HG02840 (cell line): Measurements from ENCODE around the gene PITPNM3.

Experiments used
- ATAC-seq: cut with Tn5 transposase; IDR thresholded peaks from one replicate; pipeline ENCODE4 v1.9.1; 2021; ENCODE audit warnings: mild to moderate bottlenecking, moderate library complexity, moderate number of reproducible peaks; ENCODE audit not compliant: unreplicated experiment, low FRiP score

Gene PITPNM3

DNA sequence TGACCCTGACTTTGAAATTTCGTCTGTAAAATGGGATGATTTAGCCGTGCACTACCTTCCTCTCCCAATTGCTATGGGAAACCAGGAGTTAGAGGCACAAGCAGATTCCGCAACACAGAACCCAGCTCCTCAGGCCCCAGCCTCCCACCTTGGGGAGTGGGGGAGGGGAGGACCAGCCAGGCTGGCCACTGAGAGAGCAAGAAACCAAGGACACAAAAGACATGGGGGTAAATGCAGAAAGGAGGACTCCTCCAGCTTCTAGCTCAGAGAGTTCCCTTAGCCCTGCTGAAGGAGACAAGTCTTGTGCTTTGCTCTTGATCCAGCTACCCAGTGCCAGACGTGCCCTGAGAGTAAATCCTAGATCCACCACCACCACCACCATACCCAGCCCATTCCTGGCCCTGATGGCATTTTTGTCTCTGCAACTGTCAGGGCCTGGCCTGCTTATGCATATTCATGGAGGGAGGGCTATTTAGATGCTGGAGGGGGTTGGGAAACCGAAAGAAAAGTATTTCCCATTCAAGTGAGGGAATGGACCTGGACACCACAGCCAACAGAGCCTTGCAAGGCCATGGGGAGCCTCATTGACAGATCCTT lies 25.9 kb downstream of the PITPNM3 start:
- no peak for ATAC-seq

GRCh38 chr17:6528557-6528956 lies 27.8 kb downstream of the PITPNM3 start:
- no peak for ATAC-seq

DNA sequence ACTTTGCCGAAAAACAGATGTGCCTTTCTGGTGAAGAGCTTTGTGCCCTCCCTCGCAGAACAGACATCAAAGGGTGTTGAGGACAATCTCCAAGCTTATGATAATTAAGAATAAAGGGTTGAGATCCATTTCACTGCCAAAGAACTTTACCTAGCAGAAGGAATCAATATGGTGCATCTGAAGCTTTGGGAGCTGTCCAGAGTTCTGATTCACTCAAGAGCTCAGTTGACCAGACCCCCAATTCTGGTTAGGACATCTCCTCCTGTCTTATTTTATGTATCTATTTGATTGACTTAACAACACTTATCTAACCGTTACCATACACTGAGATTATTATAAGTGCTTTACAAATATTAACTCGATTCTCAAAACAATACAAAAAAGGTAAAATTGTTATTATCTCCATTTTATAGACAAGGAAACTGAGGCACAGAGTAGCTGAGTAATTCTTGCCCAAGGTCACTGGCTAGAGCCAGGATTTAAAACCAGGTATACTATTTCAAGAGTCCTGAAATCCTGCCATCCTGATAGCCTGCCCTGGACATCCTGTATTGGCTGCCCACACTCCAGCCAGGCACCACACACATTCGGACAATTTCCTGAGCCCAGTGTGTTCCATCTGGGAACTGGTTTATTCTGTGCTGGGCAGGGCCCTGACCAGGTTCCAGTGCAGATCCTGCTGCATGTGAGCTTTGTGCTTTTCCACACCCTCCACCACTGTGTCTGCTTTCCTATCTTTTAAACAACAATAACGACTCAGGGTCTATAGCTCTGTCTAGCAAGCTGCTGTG lies 29.8 kb downstream of the PITPNM3 start:
- no peak for ATAC-seq

DNA sequence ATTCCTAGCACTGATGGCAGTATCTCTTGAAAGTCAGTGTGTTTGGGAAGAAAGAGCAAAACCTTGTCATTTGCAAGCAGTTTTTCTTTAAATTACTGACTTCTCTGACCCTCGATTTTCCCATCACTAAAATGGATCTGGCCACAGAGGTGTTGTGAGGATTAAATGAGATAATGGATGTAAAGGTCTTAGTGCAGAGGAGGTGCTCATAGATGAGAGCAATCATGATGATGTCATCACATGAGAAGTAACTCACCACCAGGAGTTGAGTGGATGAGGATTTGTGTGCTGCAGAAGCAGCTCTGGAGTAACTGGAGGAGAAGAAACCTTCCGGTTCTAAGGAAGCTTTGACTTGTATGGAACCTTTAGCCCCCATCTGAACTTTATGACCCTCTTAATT lies 30.6 kb downstream of the PITPNM3 start:
- no peak for ATAC-seq

- no peak for ATAC-seq
Observed at GRCh38 chr17:6525141-6525540, 31.2 kb downstream of the PITPNM3 start.

DNA sequence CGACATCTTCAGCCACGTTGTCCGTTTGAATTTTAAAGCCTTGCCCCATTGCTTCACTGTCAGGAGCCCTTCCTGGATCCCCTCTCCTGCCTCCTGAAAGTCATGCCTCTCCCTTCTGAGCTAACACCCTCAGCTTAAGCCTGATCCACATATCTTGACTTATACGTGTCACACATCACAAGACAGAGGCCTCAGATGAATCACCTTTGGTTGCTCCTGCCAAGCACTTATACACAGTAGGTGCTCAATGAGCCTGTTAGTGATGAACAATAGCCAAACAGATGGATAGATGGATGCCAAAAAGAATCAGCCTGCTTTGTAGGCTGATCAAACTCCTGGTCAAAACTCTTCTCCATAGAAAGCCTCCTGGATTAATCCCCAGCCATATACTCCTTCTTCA lies 31.8 kb downstream of the PITPNM3 start:
- ATAC-seq: no peak

DNA sequence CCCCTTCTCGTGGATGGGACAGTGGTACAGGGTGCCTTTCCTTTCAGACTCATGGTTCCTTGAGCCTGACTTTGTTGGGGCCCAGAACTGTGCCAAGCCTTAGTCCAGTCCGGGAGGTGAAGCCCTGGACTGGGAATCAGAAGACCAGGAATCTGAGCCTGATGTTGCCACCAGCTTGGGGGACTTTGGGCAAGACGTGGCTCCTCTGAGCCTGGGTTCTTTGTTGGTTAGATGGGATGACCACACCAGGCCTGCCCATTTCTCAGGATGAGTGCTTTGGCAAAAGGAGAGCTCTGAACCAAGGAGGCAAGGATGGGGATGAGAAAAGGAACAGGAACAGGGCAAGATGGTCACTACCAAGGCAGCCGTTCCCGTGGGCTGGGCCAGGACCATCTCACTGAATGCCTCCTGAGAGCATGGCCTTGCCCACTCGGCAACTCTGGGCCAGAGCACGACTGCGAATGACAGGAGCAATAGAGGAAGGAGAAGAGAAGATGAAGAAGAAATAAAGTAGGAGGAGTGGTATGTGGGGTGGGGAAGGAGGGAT lies 32.5 kb downstream of the PITPNM3 start:
- ATAC-seq: no peak

DNA sequence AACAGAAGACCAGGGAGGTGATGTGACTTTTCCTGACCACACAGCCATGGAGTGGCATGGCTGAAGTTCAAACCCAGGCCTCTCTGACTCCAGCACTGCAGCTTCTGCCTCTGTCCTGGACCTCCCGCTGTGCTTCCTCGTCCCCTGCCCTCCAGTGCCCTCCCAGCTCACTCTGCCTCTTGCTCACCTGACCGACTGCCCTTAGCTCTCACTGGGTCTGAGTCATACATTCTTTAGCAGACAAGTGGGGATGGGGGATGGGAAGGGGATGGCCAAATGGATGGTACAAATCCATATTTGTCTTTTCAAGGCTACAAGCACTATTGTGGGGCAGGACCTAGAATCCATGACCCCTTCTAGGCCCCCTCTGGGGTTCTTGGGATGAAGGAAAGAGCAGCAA lies 33.0 kb downstream of the PITPNM3 start:
- no peak for ATAC-seq

DNA sequence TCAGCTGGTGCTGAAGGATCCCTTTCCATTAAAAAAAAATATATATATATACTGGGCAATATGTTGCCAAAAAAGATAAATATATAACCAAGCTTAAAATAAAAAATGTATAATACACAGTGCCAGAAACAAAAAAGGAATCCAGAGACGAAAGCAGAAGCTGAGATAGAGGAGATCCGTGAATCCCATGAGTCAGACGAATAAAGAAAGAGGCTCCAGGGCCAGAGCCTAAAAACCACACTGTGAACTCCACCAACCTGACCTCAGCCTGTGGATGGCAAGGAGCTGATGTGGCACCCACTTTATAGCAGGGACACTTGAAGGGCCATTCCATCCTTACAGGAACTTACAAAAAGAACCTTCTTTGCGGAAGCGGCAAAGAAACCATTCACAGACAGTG lies 34.8 kb downstream of the PITPNM3 start:
- no peak for ATAC-seq

- no peak for ATAC-seq
Observed at GRCh38 chr17:6517062-6517461, 39.3 kb downstream of the PITPNM3 start.

DNA sequence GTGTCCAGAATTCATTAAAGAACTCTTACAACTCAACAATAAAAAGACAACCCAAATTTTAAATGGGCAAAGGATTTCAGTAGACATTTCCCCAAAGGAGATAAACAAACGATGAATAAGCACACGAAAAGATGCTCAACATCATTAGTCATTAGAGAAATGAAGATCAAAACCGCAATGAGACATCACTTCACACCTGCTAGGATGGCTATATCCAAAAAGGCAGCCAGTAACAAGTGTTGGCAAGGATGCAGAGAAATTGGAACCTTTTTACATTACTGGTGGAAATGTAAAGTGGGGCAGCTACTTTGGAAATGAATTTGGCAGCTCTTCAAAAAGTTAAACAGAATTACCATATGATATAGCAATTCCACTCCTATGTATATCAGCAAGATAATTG lies 42.0 kb downstream of the PITPNM3 start:
- ATAC-seq: no peak

DNA sequence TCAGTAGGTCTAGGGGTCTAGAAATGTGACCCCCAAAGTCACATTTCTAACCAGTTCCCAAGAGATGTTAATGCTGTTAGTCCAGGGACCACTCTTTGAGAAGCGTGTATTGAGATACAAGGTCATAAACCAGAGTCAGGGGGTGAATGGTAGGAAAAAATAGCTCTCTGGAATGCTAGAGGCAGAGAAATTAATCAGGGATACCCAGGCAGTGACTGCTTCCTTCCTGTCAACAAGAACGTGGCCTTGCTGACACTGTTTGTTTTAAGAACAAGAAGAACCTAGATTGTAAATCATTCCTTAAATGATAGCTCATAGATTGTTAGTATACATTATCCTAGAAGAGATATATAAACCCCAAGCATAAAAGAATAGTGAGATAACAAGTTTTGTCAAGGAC lies 43.8 kb downstream of the PITPNM3 start:
- no peak for ATAC-seq

DNA sequence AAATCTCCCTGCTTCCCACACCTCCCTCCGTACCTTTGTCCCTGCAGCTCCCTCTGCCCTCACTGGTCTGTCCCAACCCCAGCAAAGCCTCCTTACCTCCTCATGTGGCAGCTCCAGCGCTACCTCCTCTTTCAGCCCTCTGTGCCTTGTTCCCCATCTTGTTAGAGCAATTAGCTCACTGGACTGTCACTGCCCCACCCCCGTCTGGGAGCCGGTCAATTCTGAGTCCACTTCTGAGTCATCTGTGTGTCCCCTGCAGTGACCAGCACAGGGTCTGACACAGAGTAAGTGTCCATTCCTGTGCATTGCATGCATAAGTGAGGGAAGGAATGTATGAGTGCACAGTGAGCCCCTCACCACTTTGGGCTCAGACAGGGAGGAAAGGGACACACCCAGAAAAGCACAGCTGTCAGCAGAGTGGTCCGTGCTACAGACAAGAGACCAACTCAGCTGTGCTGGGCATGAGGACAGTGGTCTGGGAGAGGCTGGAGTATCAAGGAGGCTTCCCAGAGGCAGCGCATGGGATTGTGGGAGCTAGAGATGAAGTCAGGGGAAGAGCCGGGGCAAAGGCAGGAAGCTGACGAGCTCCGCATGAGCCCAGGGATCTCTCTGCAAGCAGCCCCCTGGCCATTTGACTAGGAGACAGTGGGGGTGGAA lies 45.9 kb downstream of the PITPNM3 start:
- no peak for ATAC-seq

- ATAC-seq: no peak
Observed at GRCh38 chr17:6509921-6510320, 46.4 kb downstream of the PITPNM3 start.

DNA sequence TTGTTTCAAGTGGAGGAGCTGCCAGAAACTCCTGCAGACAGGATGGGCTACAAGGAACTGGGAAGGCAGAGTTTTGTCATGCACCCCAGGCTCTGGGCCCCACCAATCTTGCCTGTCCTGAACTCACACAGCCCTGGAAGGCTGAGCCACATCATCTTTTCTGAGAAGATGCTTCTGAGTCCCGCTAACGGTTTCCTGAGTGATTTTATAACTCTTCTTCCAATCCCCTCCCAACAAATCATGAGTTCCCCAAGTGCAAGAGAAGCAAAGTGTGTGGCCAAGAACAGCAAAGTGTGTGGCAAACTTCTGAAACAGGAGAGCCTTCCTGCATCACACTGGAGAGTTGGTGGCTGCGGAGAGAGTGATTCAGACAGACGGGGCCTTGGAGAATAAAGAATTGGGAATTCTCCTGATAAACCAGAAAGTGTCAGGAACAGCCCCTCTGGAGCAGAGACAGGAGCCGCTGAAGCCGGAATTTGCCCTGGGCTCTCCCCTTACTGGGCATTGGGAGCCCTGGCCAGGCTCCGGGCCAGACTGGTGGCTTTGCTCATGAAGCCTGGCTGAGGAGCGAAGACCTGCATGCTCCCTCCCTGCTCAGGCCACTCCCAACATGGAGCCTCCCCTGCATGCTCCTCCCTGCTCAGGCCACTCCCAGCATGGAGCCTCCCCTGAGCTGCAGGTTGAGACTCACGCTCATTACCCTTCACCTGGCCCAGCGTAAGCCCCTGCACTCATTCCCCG lies 47.2 kb downstream of the PITPNM3 start:
- ATAC-seq: no peak

GRCh38 chr17:6508519-6509030 lies 47.8 kb downstream of the PITPNM3 start:
- ATAC-seq: no peak

GRCh38 chr17:6508016-6508415 lies 48.3 kb downstream of the PITPNM3 start:
- no peak for ATAC-seq

DNA sequence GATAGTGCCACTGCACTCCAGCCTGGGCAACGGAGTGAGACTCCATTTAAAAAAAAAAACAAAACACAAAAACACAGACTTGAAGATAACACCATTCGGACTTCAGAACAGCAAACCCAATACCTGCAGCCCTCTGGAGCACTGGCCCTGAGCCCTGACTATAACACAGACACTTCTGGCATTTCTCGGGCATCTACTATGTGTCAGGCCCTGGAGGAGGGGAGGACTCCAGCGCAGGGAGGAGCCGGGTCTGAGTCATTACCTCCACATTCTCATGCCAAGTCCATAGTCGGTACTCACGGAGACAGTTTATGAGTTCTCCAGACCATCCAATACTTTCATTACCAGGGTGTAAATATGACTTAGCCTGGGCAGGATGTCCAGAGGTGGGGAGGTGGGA lies 48.8 kb downstream of the PITPNM3 start:
- no peak for ATAC-seq

DNA sequence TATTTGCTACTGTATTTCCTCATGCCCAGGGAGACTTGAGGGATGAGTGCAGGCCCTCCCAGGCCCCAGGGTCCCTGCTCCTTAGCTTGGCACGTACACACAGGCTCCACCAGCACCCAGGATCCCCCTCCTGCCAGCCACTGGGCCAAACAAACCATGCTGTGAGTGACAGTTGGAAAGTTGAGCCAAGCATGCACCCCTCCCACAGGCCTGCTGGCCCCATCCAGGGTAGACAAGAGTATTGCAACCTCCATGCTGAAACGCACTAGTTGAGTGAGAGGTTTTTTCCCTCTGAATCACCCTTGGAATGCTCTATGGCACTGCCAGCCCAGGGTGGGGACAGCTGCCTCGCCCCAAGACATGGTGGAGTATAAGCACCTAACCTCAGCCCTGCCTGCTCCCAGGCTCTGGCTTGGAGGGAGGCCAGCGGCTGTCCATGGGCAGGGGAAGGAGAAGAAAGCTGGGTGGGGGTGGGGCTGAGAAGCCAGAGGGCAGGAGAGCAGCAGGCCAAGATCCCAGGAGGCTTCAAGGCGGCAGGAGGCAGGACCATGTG lies 49.6 kb downstream of the PITPNM3 start:
- ATAC-seq: no peak

DNA sequence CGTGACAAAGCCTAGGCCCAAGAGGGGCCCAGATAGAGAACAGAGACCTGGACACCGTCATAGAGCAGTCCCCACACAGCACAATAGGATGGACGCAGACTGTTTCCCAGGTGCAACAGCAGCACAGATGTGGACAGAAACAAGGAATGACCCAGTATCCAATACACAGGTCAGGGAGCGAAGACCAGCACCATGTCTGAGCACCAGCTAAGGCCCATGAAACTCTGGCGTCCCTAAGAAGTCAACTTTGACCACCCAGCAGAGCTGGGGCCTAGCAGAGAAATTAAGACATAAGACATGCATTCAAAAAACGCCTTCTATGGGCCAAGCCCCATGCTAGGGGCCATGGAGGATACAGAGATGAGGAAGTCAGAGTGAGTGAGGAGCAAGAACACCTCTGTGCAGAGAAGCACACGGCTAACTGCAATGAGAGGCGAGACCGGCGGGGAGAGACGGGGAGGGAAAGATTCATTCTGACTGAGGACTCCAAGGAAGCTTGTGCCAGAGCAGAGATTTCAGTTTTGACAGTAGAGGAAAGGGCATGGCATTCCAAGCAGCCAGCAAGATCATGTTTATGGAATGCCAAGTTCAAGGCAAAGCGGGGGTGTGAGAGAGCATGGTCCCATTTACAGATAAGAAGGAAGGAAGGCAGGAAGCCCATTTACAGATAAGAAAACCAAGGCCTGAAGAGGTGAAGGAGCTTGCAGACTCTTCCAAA lies 50.8 kb downstream of the PITPNM3 start:
- ATAC-seq: no peak
